IMR-90 (cell line): ENCODE results near the gene C19orf53. TPM values are rescaled to one million over a fixed set of nuclear protein-coding genes. Genes with fewer than 3 reads are reported as not detected.

Experiments
- ATAC-seq: fragments of 200-7000 bp; cut with Tn5 transposase; 2 replicates; pipeline ENCODE4 v1.9.1; 2020; ENCODE audit warnings: low read depth, mild to moderate bottlenecking, moderate library complexity
- BruUV-seq: library from RNA; stranded (reverse); fragments of 400-500 nt; replicated peaks from 2 replicates; lab custom pipeline; 2021; lab: Mats Ljungman, UMichigan
- CTCF ChIA-PET: fragments of 300-600 bp; formaldehyde crosslinking; extraction: SDS; loops from one replicate; lab custom pipeline; 2021; ENCODE audit warnings: antibody characterized with exemption; lab: Yijun Ruan, JAX
- POLR2A ChIA-PET: fragments of 300-600 bp; sonication (Branson Sonifier 250); formaldehyde crosslinking; loops from one replicate; lab custom pipeline; 2022; ENCODE audit warnings: antibody characterized with exemption; ENCODE audit not compliant: unreplicated experiment; lab: Charles Lee
- DNase-seq: peaks from one replicate; pipeline ENCODE4 v3.0.0; 2013
- H2AFZ ChIP-seq: replicated peaks from 2 replicates; pipeline ENCODE3; 2013; ENCODE audit warnings: low read length, mild to moderate bottlenecking; ENCODE audit not compliant: poor library complexity
- H2AK5ac ChIP-seq: 2 replicates; pipeline ENCODE4 v1.6.1; 2013; ENCODE audit warnings: low read depth, low read length, inconsistent platforms
- H2AK9ac ChIP-seq: replicated peaks from 2 replicates; pipeline ENCODE3; 2013; ENCODE audit warnings: mild to moderate bottlenecking, low read depth, low read length, moderate library complexity; ENCODE audit not compliant: poor library complexity
- H2BK120ac ChIP-seq: 2 replicates; pipeline ENCODE4 v1.6.1; 2013; ENCODE audit warnings: low read depth, low read length, inconsistent platforms
- H2BK15ac ChIP-seq: 3 replicates; pipeline ENCODE4 v1.6.1; 2013; ENCODE audit warnings: low read depth, low read length, inconsistent platforms
- H2BK20ac ChIP-seq: 2 replicates; pipeline ENCODE4 v1.6.1; 2013; ENCODE audit warnings: low read depth, mild to moderate bottlenecking, inconsistent platforms, low read length, moderate library complexity
- H2BK5ac ChIP-seq: 2 replicates; pipeline ENCODE4 v1.6.1; 2013; ENCODE audit warnings: mild to moderate bottlenecking, low read depth, low read length, inconsistent platforms; ENCODE audit not compliant: poor library complexity, severe bottlenecking
- H3K14ac ChIP-seq: replicated peaks from 2 replicates; pipeline ENCODE4 v1.6.1; 2013; ENCODE audit warnings: low read depth, low read length, inconsistent platforms
- H3K18ac ChIP-seq: 2 replicates; pipeline ENCODE4 v1.6.1; 2013; ENCODE audit warnings: low read depth, low read length, control low read depth
- H3K23ac ChIP-seq: 2 replicates; pipeline ENCODE4 v1.6.1; 2013; ENCODE audit warnings: low read depth, low read length, inconsistent platforms
- H3K27ac ChIP-seq: 2 replicates; pipeline ENCODE4 v1.5.1; 2013; ENCODE audit warnings: mild to moderate bottlenecking, control low read depth, low read length; ENCODE audit not compliant: insufficient read depth
- H3K27me3 ChIP-seq: 2 replicates; pipeline ENCODE4 v1.6.1; 2013; ENCODE audit warnings: low read length; ENCODE audit not compliant: control insufficient read depth, insufficient read depth
- H3K36me3 ChIP-seq: 2 replicates; pipeline ENCODE4 v1.6.1; 2013; ENCODE audit warnings: low read length, mixed read lengths; ENCODE audit not compliant: control insufficient read depth, insufficient read depth
- H3K4ac ChIP-seq: 2 replicates; pipeline ENCODE4 v1.6.1; 2013; ENCODE audit warnings: low read depth, low read length, inconsistent platforms
- H3K4me1 ChIP-seq: 2 replicates; pipeline ENCODE4 v1.6.1; 2013; ENCODE audit warnings: low read length, mixed read lengths; ENCODE audit not compliant: control insufficient read depth, insufficient read depth
- H3K4me2 ChIP-seq: 2 replicates; pipeline ENCODE4 v1.6.1; 2013; ENCODE audit warnings: low read depth, mild to moderate bottlenecking, control low read depth, low read length, moderate library complexity
- H3K4me3 ChIP-seq: 2 replicates; pipeline ENCODE4 v1.5.1; 2013; ENCODE audit warnings: low read depth, mild to moderate bottlenecking, control low read depth, low read length, moderate library complexity; ENCODE audit not compliant: insufficient read depth
- H3K56ac ChIP-seq: 2 replicates; pipeline ENCODE4 v1.6.1; 2013; ENCODE audit warnings: low read length, inconsistent platforms; ENCODE audit not compliant: insufficient read depth; ENCODE audit errors: extremely low read depth
- H3K79me1 ChIP-seq, 2 experiments: 2 replicates each; pipeline ENCODE4 v1.6.1; 2013; ENCODE audit warnings: low read length in 2 of 2, inconsistent platforms in 1 of 2, low read depth in 1 of 2
- H3K9ac ChIP-seq: 2 replicates; pipeline ENCODE4 v1.6.1; 2013; ENCODE audit warnings: low read depth, low read length, control low read depth
- H3K9me1 ChIP-seq: 2 replicates; pipeline ENCODE4 v1.6.1; 2013; ENCODE audit warnings: low read length, inconsistent platforms; ENCODE audit not compliant: insufficient read depth
- H3K9me3 ChIP-seq: 2 replicates; pipeline ENCODE4 v1.6.1; 2013; ENCODE audit warnings: low read length; ENCODE audit not compliant: control insufficient read depth, insufficient read depth
- H4K20me1 ChIP-seq: 2 replicates; pipeline ENCODE4 v1.6.1; 2013; ENCODE audit warnings: low read length, inconsistent platforms; ENCODE audit not compliant: insufficient read depth
- H4K5ac ChIP-seq: 2 replicates; pipeline ENCODE4 v1.6.1; 2013; ENCODE audit warnings: mild to moderate bottlenecking, low read depth, low read length, control low read depth
- H4K8ac ChIP-seq, 2 experiments: 2 replicates each; pipeline ENCODE4 v1.6.1; 2013; ENCODE audit warnings: low read depth in 2 of 2, low read length in 2 of 2, control low read depth in 1 of 2, inconsistent platforms in 1 of 2
- H4K91ac ChIP-seq: 2 replicates; pipeline ENCODE4 v1.6.1; 2013; ENCODE audit warnings: low read depth, low read length, inconsistent platforms; ENCODE audit not compliant: insufficient read depth
- BHLHE40 ChIP-seq: fragments of 150-350 bp; IDR thresholded peaks from 2 replicates; pipeline ENCODE4 v1.6.1; 2016; ENCODE audit warnings: mild to moderate bottlenecking, low read depth, low read length
- CHD1 ChIP-seq: IDR thresholded peaks from 2 replicates; pipeline ENCODE4 v1.6.1; 2012; ENCODE audit warnings: low read depth, low read length, improper control_type of control experiment
- ELK1 ChIP-seq: fragments of 150-350 bp; IDR thresholded peaks from 2 replicates; pipeline ENCODE4 v1.6.1; 2016; ENCODE audit warnings: low read depth, mild to moderate bottlenecking, low read length, moderate library complexity, borderline replicate concordance
- FOS ChIP-seq: fragments of 150-350 bp; IDR thresholded peaks from 2 replicates; pipeline ENCODE4 v1.6.1; 2016; ENCODE audit warnings: low read depth, low read length
- MAFK ChIP-seq: IDR thresholded peaks from 2 replicates; pipeline ENCODE4 v1.6.1; 2012; ENCODE audit warnings: low read depth, low read length, improper control_type of control experiment
- MXI1 ChIP-seq: IDR thresholded peaks from 2 replicates; pipeline ENCODE4 v1.6.1; 2012; ENCODE audit warnings: low read depth, mild to moderate bottlenecking, low read length, moderate library complexity, borderline replicate concordance
- RAD21 ChIP-seq: IDR thresholded peaks from 2 replicates; pipeline ENCODE4 v1.6.1; 2012; ENCODE audit warnings: low read length, improper control_type of control experiment
- RCOR1 ChIP-seq: IDR thresholded peaks from 2 replicates; pipeline ENCODE4 v1.6.1; 2012; ENCODE audit warnings: mild to moderate bottlenecking, low read length, improper control_type of control experiment; ENCODE audit not compliant: insufficient replicate concordance
- RFX5 ChIP-seq: IDR thresholded peaks from 2 replicates; pipeline ENCODE4 v1.8.0; 2012; ENCODE audit warnings: low read depth, mild to moderate bottlenecking, low read length, moderate library complexity
- SMC3 ChIP-seq: fragments of 150-350 bp; IDR thresholded peaks from 2 replicates; pipeline ENCODE4 v1.6.1; 2016; ENCODE audit warnings: low read depth, mild to moderate bottlenecking, antibody characterized with exemption, low read length, moderate library complexity
- WGBS, 2 experiments: methylation state at CpG; one replicate each; pipeline versions ENCODE4 v1.1.5 to v1.1.7; 2013; ENCODE audit warnings: missing lambda C conversion rate in 2 of 2; ENCODE audit not compliant: insufficient read length in 1 of 2; ENCODE audit errors: extremely low coverage in 2 of 2; 5-methylcytosine and 5-hydroxymethylcytosine counted together
- dilution Hi-C: fragments of 300-500 bp; cut with HindIII; formaldehyde crosslinking; loops from one replicate; pipeline ENCODE4 v1.14.3; 2018; ENCODE audit warnings: low sequenced_read_pairs; ENCODE audit not compliant: unreplicated experiment
- in situ Hi-C: fragments of 300-500 bp; cut with MboI; formaldehyde crosslinking; loops from 3 replicates; pipeline ENCODE4 v1.14.3; 2019; ENCODE audit warnings: low sequenced_read_pairs, inconsistent platforms, mixed read lengths
- intact Hi-C: fragments of 100-400 bp; cut with micrococcal nuclease; formaldehyde crosslinking; loops from 2 replicates; pipeline ENCODE4 v1.10.0; 2022
- polyA plus RNA-seq, 3 experiments: library from polyadenylated mRNA; depleted of rRNA; stranded (reverse); fragments of >200 nt; gene quantifications; 2 replicates each; pipeline ENCODE4 v1.2.3, GENCODE V29; 2012; ENCODE audit warnings: low replicate concordance in 1 of 3
- total RNA-seq: library from RNA; depleted of rRNA; stranded (reverse); fragments of >200 nt; gene quantifications from 2 replicates; pipeline ENCODE4 v1.2.3, GENCODE V29; 2012

C19orf53 gene
- total and polyA plus RNA-seq, 2 of the 4 experiments (the other 2 are of a cell fraction), result 61.3 to 290 TPM

GRCh38 chr19:13817615-13818371 lies 43.5 kb downstream of the C19orf53 start (continued):
- no peak for TF ChIP-seq RAD21

- TF ChIP-seq SMC3 (no peak), FOS (no peak), RFX5 (no peak), MXI1 (no peak), RCOR1 (no peak), BHLHE40 (no peak), MAFK (no peak), CHD1 (no peak), RAD21 (no peak), ELK1 (no peak)
- no peaks in the 10 kb centered on the region for H3K9me3 ChIP-seq
- no peak overlapping the region for H3K4me3 ChIP-seq
- no peak overlapping the region for H4K8ac ChIP-seq
- H4K91ac ChIP-seq, result no peak overlapping the region
- peaks cover 5 to 21% of the 10 kb centered on the region in 2 experiments; a peak in 1 of 4 replicates for H3K79me1 ChIP-seq
- ATAC-seq (no peak), DNase-seq (no peak)
- H3K4ac ChIP-seq, result no peak overlapping the region
- H3K27me3 ChIP-seq, result no peaks in the 10 kb centered on the region
- no peak overlapping the region for H2BK15ac ChIP-seq
- POLR2A ChIA-PET, result no interaction called here
- no peak overlapping the region for H4K5ac ChIP-seq
- no peak overlapping the region for H2AFZ ChIP-seq
- H3K36me3 ChIP-seq, result peaks cover 63% of the 10 kb centered on the region
- H4K20me1 ChIP-seq, result peaks cover 4% of the 10 kb centered on the region
- H2AK9ac ChIP-seq, result no peak overlapping the region
- H2BK5ac ChIP-seq, result no peak overlapping the region
- no peak overlapping the region for H2BK20ac ChIP-seq
- H3K18ac ChIP-seq, result no peak overlapping the region
- intact Hi-C loops (no loop called here), in situ Hi-C loops (no loop called here), dilution Hi-C loops (no loop called here)
- H2AK5ac ChIP-seq, result no peak overlapping the region
- no peaks in the 10 kb centered on the region for H3K4me1 ChIP-seq
- H3K9me1 ChIP-seq, result no peaks in the 10 kb centered on the region; the same call in 1 of the 2 replicates
- H3K9ac ChIP-seq, result no peak overlapping the region
- no peak overlapping the region for H3K23ac ChIP-seq
- BruUV-seq, result no TSS peak
- H3K14ac ChIP-seq, result no peak overlapping the region
- no peak overlapping the region for H3K27ac ChIP-seq
- WGBS, 2 experiments, result no CpG with 5 or more reads among the region's 11 CpGs
- H3K56ac ChIP-seq, result no peak overlapping the region
- H2BK120ac ChIP-seq, result no peak overlapping the region
- H3K4me2 ChIP-seq, result no peak overlapping the region
- CTCF ChIA-PET, result interaction anchor here (0.6 kb wide), 1 partner anchor 31 kb away, joined by 3 read pairs; no protein-coding TSS in a partner anchor
Observed at GRCh38 chr19:13819238-13819637, 45.0 kb downstream of the C19orf53 start.
